Stomach (tissue), 9 donors: ENCODE measurements around the gene PRKCE. TPM values are rescaled to one million over a fixed set of nuclear protein-coding genes. Genes with fewer than 3 reads are reported as not detected.
A peak's percentile ranks its signal among the peaks of the same experiment; 100 is the strongest.

Experiments
- DNase-seq, 2 donors: peaks; one replicate each; pipeline versions ENCODE4 v3.0.0 to v3.0.0-alpha.2; 2013 to 2019
- H3K27ac ChIP-seq, 5 donors: fragments of 200-600 bp in 4 of 5; sonication (generic) in 4 of 5; one replicate each; pipeline ENCODE4 v1.5.1; 2013 to 2019; ENCODE audit warnings: mild to moderate bottlenecking in 1 of 5, moderate library complexity in 1 of 5
- H3K27me3 ChIP-seq, 3 donors: fragments of 200-600 bp; sonication (generic); one replicate each; pipeline ENCODE4 v1.5.1; 2017 to 2019; ENCODE audit warnings: mixed run types in 1 of 3
- H3K36me3 ChIP-seq, 4 donors: fragments of 200-600 bp; sonication (generic); 1 replicate in 3 of 4; 2 replicates in 1 of 4; pipeline ENCODE4 v1.5.1; 2016 to 2019
- H3K4me1 ChIP-seq, 4 donors: fragments of 200-600 bp; sonication (generic); one replicate each; pipeline ENCODE4 v1.5.1; 2016 to 2019
- H3K4me3 ChIP-seq, 4 donors: fragments of 200-600 bp; sonication (generic) in 3 of 4; one replicate each; pipeline ENCODE4 v1.5.1; 2016 to 2019; ENCODE audit warnings: mild to moderate bottlenecking in 1 of 4
- H3K9me3 ChIP-seq, 4 donors: fragments of 200-600 bp; sonication (generic); one replicate each; pipeline ENCODE4 v1.5.1; 2016 to 2019
- CTCF ChIP-seq, 7 experiments: fragments of 450-650 bp in 4 of 7; fragments of 200-600 bp in 3 of 7; sonication (generic) in 3 of 7; IDR thresholded peaks; one replicate each; pipeline ENCODE4 v1.5.1; 2016 to 2019; ENCODE audit warnings: antibody characterized with exemption in 7 of 7, control low read depth in 2 of 7, mild to moderate bottlenecking in 1 of 7
- EP300 ChIP-seq: sonication (generic); formaldehyde crosslinking; IDR thresholded peaks from one replicate; pipeline ENCODE4 v1.6.1; 2017; ENCODE audit warnings: antibody characterized with exemption
- POLR2A ChIP-seq, 4 donors: fragments of 450-650 bp; IDR thresholded peaks; one replicate each; pipeline ENCODE4 v1.6.1; 2016; ENCODE audit warnings: antibody characterized with exemption in 4 of 4, control low read depth in 2 of 4, mild to moderate bottlenecking in 1 of 4, moderate library complexity in 1 of 4
- POLR2AphosphoS5 ChIP-seq, 3 donors: sonication (generic); formaldehyde crosslinking; IDR thresholded peaks; one replicate each; pipeline ENCODE4 v1.6.1; 2016; ENCODE audit warnings: antibody characterized with exemption in 3 of 3
- WGBS, 5 donors: extraction: QIAGEN DNeasy Blood & Tissue Kit in 3 of 5; methylation state at CpG; one replicate each; pipeline versions ENCODE4 v1.1.5 to v1.1.7; 2013 to 2018; 5-methylcytosine and 5-hydroxymethylcytosine counted together
- intact Hi-C: fragments of 100-400 bp; cut with DNase I; formaldehyde crosslinking; loops from one replicate; pipeline ENCODE4 v1.15.1; 2023; ENCODE audit warnings: low total_unique reads
- polyA plus RNA-seq, 3 donors: library from polyadenylated mRNA; stranded (reverse); fragments of 200-250 nt; gene quantifications; one replicate each; pipeline ENCODE4 v1.2.3, GENCODE V29; 2013
- total RNA-seq, 5 donors: library from RNA; depleted of rRNA; stranded (reverse); fragments of >200 nt; gene quantifications; one replicate each; pipeline versions ENCODE4 v1.1.0 to v1.2.3, GENCODE V29; 2014 to 2016
- donor health status: healthy with polysubstance abuse.
- donor health status: Bipolar disorder and iron deficiency.
- donor health status: healthy.

The PRKCE gene
- total and polyA plus RNA-seq, 8 donors, result 2.0 to 92.0 (median 10.0) TPM

- Histone ChIP-seq H3K27me3 (no peaks in the 10 kb centered on the region), H3K27ac (peak overlapping the region in 1 of 5 donors; percentile 77), H3K9me3 (peaks cover 0 to 3% (median under 1%) of the 10 kb centered on the region in 4 donors), H3K4me3 (no peak overlapping the region), H3K4me1 (peaks cover 42 to 73% (median 52%) of the 10 kb centered on the region in 4 donors), H3K36me3 (no peaks in the 10 kb centered on the region)
- 86 to 91% (median 89%) methylated on average over 6 of the region's 6 CpGs for WGBS, 5 donors
- DNase-seq, result no peak
- intact Hi-C loops, result no loop called here
- no peak for TF ChIP-seq POLR2A (IDR thresholded peaks at IDR 0.05)
- TF ChIP-seq CTCF (IDR thresholded peaks at IDR 0.05), result no peak
These were observed 173.7 kb downstream of the PRKCE start for GRCh38 chr2:45825001-45825651.

GRCh38 chr2:45826460-45826859, 175.0 kb downstream of the PRKCE start:
- Histone ChIP-seq H3K36me3 (no peaks in the 10 kb centered on the region), H3K27me3 (no peaks in the 10 kb centered on the region), H3K9me3 (peaks cover 0 to 11% (median 7%) of the 10 kb centered on the region in 4 donors), H3K27ac (peak overlapping the region in 1 of 5 donors; percentile 51), H3K4me1 (peaks cover 30 to 59% (median 41%) of the 10 kb centered on the region in 4 donors), H3K4me3 (no peak overlapping the region)
- intact Hi-C loops, result no loop called here
- no peak for TF ChIP-seq EP300
- TF ChIP-seq POLR2A (IDR thresholded peaks at IDR 0.05), result no peak
- TF ChIP-seq POLR2AphosphoS5 (IDR thresholded peaks at IDR 0.05), result no peak
- no peak for TF ChIP-seq CTCF (IDR thresholded peaks at IDR 0.05)
- no peak for DNase-seq
- 80 to 90% (median 82%) methylated on average over 6 of the region's 6 CpGs for whole genome bisulfite sequencing, 5 donors

- no peak for TF ChIP-seq EP300
- TF ChIP-seq POLR2A (IDR thresholded peaks at IDR 0.05), result no peak
- peak in 1 of 3 donors; percentile 14 for TF ChIP-seq POLR2AphosphoS5 (IDR thresholded peaks at IDR 0.05)
- no peak for TF ChIP-seq CTCF (IDR thresholded peaks at IDR 0.05)
- intact Hi-C loops, result no loop called here
- Histone ChIP-seq H3K9me3 (peaks cover 0 to 11% (median 7%) of the 10 kb centered on the region in 4 donors), H3K4me3 (no peak overlapping the region), H3K27ac (peak overlapping the region in 1 of 5 donors; percentile 51), H3K4me1 (peaks cover 24 to 53% (median 35%) of the 10 kb centered on the region in 4 donors), H3K36me3 (no peaks in the 10 kb centered on the region), H3K27me3 (no peaks in the 10 kb centered on the region)
- 76 to 89% (median 77%) methylated on average over 10 of the region's 10 CpGs for WGBS, 5 donors
- peak in 1 of 2 donors; percentile 31 for DNase-seq
These were observed 175.6 kb downstream of the PRKCE start for GRCh38 chr2:45826884-45827635.

GRCh38 chr2:45830322-45830721, 178.8 kb downstream of the PRKCE start:
- peaks cover 0 to 11% (median 7%) of the 10 kb centered on the region in 4 donors for H3K9me3 ChIP-seq
- no peak overlapping the region for H3K27ac ChIP-seq
- peaks cover 4 to 43% (median 16%) of the 10 kb centered on the region in 4 donors for H3K4me1 ChIP-seq
- no peak for DNase-seq
- no peak overlapping the region for H3K4me3 ChIP-seq
- TF ChIP-seq POLR2AphosphoS5 (IDR thresholded peaks at IDR 0.05) (no peak), CTCF (IDR thresholded peaks at IDR 0.05) (no peak), EP300 (no peak), POLR2A (IDR thresholded peaks at IDR 0.05) (no peak)
- no peaks in the 10 kb centered on the region for H3K27me3 ChIP-seq
- no peaks in the 10 kb centered on the region for H3K36me3 ChIP-seq
- intact Hi-C loops, result no loop called here
